Measurements from ENCODE around the gene CAT. TPM values are rescaled to one million over a fixed set of nuclear protein-coding genes. Genes with fewer than 3 reads are reported as not detected.
"Not testable (repeated sequence)": the region's sequence is repeated elsewhere in the genome, so short reads cannot be mapped to it uniquely, and the experiment has no call there.

CAT gene
- total RNA-seq, 1 donor from 2014 or later: 51.8 TPM

DNA sequence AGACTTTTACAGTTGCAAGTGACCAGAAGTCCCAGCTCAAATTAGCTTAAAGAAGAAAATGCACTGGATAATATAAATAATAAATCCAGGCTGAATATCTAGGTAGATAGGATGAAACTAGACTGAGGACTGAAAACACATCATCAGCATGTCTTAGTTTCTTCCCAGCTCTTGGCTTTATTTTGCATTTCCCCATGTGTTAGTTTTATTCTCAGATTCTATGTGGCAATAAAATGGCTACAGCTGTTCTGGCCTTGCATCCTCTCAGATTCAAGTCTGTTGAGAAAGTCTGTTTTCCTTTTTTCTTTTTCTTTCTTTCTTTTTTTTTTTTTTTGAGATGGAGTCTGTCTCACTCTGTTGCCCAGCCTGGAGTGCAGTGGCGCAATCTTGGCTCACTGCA is 22.6 kb upstream of the CAT start:
- no peak for DNase-seq (ENCODE audit: low spot score, unreplicated experiment)
- Mint-ChIP-seq H3K4me1 (ENCODE audit: low read depth) (peaks cover 3% of the 10 kb centered on the region), H3K4me3 (ENCODE audit: low read depth) (no peak overlapping the region), H3K27ac (no peak overlapping the region), H3K36me3 (ENCODE audit: insufficient read depth) (no peaks in the 10 kb centered on the region), H3K27me3 (peaks cover 3% of the 10 kb centered on the region), H3K9me3 (ENCODE audit: low read depth) (peaks cover 21% of the 10 kb centered on the region)
- TF ChIP-seq, protein P1, sequence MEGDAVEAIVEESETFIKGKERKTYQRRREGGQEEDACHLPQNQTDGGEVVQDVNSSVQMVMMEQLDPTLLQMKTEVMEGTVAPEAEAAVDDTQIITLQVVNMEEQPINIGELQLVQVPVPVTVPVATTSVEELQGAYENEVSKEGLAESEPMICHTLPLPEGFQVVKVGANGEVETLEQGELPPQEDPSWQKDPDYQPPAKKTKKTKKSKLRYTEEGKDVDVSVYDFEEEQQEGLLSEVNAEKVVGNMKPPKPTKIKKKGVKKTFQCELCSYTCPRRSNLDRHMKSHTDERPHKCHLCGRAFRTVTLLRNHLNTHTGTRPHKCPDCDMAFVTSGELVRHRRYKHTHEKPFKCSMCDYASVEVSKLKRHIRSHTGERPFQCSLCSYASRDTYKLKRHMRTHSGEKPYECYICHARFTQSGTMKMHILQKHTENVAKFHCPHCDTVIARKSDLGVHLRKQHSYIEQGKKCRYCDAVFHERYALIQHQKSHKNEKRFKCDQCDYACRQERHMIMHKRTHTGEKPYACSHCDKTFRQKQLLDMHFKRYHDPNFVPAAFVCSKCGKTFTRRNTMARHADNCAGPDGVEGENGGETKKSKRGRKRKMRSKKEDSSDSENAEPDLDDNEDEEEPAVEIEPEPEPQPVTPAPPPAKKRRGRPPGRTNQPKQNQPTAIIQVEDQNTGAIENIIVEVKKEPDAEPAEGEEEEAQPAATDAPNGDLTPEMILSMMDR (IDR thresholded peaks at IDR 0.05; ENCODE audit: unreplicated experiment): no peak

DNA sequence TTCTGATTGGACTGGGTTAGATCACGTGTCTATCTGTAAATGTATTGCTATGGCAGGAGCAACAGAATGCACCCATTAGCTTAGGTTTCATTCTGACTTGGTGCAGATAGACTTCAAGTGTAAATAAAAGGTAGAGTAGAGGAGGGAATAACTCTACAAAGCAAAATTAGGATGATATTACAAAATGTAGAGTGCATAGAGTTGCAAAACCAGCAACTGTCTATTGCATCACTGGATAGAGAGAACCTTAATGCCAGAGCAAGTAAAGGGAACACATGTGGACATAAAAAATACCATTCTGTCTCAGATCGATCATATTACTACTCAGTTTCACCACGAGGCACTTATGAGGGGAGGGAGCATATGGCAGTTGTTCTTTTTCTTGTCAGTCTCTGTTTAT is 22.0 kb upstream of the CAT start:
- H3K9me3 Mint-ChIP-seq (ENCODE audit: low read depth): peaks cover 21% of the 10 kb centered on the region
- no peaks in the 10 kb centered on the region for H3K36me3 Mint-ChIP-seq (ENCODE audit: insufficient read depth)
- no peak overlapping the region for H3K4me3 Mint-ChIP-seq (ENCODE audit: low read depth)
- DNase-seq (ENCODE audit: low spot score, unreplicated experiment): no peak
- no peak overlapping the region for H3K27ac Mint-ChIP-seq
- H3K27me3 Mint-ChIP-seq: peaks cover 3% of the 10 kb centered on the region
- peaks cover 3% of the 10 kb centered on the region for H3K4me1 Mint-ChIP-seq (ENCODE audit: low read depth)
- TF ChIP-seq, protein P1 (IDR thresholded peaks at IDR 0.05; ENCODE audit: unreplicated experiment): no peak

DNA sequence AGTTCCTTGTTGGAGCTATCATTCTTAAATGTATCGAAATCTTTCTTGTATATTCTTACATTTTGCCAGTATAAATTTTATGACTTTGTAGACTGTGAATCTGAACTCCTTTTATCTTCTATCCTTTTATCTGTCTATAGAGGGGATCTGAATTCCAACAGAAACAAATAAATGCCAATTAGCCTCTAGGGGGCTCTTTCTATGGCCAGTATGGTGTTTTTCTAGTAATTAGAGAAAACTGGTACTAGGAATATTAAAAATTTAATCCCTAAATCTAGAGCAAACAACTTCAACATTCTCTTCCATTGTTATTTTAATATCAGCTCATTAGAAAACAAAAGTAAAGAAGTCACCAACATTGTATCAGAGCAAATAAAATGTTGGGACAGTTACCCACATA is 21.5 kb upstream of the CAT start:
- H3K27ac Mint-ChIP-seq: no peak overlapping the region
- H3K36me3 Mint-ChIP-seq (ENCODE audit: insufficient read depth): no peaks in the 10 kb centered on the region
- H3K9me3 Mint-ChIP-seq (ENCODE audit: low read depth): peaks cover 21% of the 10 kb centered on the region
- H3K4me1 Mint-ChIP-seq (ENCODE audit: low read depth): peaks cover 3% of the 10 kb centered on the region
- TF ChIP-seq, protein P1 (IDR thresholded peaks at IDR 0.05; ENCODE audit: unreplicated experiment): no peak
- H3K27me3 Mint-ChIP-seq: peaks cover 3% of the 10 kb centered on the region
- no peak for DNase-seq (ENCODE audit: low spot score, unreplicated experiment)
- no peak overlapping the region for H3K4me3 Mint-ChIP-seq (ENCODE audit: low read depth)

DNA sequence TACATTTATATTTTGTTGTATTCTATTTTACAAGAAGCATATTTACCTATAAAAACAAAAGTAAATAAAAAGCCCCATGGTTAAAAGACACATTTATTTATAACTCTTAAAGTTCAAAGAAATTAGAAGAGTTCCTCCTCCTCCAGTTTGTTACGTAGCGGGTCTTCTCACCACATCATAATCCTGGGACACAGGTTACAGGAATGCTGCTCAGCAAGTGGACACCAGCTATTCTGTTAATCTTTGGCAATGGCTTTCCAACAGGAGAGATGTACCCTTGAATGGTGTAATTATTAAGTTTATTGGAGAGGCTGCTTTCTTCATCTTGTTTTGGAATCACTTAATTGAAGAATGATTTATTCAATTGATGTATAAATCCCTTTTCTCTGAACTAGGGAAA is 19.6 kb upstream of the CAT start:
- Mint-ChIP-seq H3K27me3 (peaks cover 3% of the 10 kb centered on the region), H3K4me3 (ENCODE audit: low read depth) (no peak overlapping the region), H3K36me3 (ENCODE audit: insufficient read depth) (no peaks in the 10 kb centered on the region), H3K4me1 (ENCODE audit: low read depth) (peaks cover 6% of the 10 kb centered on the region), H3K27ac (no peak overlapping the region), H3K9me3 (ENCODE audit: low read depth) (peaks cover 7% of the 10 kb centered on the region)
- DNase-seq (ENCODE audit: low spot score, unreplicated experiment): no peak
- TF ChIP-seq, protein P1 (IDR thresholded peaks at IDR 0.05; ENCODE audit: unreplicated experiment): no peak

DNA sequence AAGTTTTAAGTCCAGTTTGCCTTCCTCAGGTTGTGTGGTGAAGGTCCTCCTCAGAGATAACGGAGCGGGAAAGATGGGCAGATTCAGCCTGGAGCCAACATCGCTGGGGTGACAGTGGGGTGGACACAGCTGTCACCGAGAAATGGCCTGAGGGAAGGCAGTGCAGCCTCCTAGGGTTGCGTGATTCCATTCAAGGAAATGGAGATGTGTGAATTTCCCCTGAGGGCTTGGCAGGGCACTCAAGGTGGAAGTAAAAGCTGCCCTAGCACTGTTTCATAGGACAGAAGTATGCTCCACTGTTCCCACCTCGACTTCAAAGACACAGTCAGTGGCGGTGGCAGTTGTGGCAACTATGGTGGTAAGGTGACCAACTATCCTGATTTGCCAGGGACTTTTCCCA is 15.4 kb upstream of the CAT start:
- no peak overlapping the region for H3K27ac Mint-ChIP-seq
- peaks cover 6% of the 10 kb centered on the region for H3K4me1 Mint-ChIP-seq (ENCODE audit: low read depth)
- H3K9me3 Mint-ChIP-seq (ENCODE audit: low read depth): no peaks in the 10 kb centered on the region
- H3K4me3 Mint-ChIP-seq (ENCODE audit: low read depth): no peak overlapping the region
- H3K36me3 Mint-ChIP-seq (ENCODE audit: insufficient read depth): no peaks in the 10 kb centered on the region
- TF ChIP-seq, protein P1 (IDR thresholded peaks at IDR 0.05; ENCODE audit: unreplicated experiment): no peak
- no peak for DNase-seq (ENCODE audit: low spot score, unreplicated experiment)
- H3K27me3 Mint-ChIP-seq: peaks cover 3% of the 10 kb centered on the region

DNA sequence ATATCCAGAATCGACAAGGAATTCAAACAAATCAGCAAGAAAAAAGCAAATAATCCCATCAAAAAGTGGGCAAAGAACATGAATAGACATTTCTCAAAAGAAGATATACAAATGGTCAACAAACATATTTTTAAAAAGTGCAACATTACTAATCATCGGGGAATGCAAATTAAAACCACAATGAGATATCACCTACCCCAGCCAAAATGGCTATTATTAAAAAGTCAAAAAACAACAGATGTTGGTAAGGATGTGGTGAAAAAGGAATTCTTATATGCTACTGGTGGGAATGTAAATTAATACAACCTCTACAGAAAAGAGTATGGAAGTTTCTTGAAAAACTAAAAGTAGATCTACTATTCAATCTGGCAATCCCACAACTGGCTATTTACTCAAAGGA is 13.9 kb upstream of the CAT start:
- not testable (repeated sequence) for H3K27me3 Mint-ChIP-seq; H3K36me3 Mint-ChIP-seq (ENCODE audit: insufficient read depth); H3K4me3 Mint-ChIP-seq (ENCODE audit: low read depth); H3K4me1 Mint-ChIP-seq (ENCODE audit: low read depth); H3K27ac Mint-ChIP-seq; H3K9me3 Mint-ChIP-seq (ENCODE audit: low read depth); DNase-seq (ENCODE audit: low spot score, unreplicated experiment)

Measured in progenitor cell of endocrine pancreas (in vitro differentiated cells).